Measurements from ENCODE around the gene CHAF1A. TPM values are rescaled to one million over a fixed set of nuclear protein-coding genes. Genes with fewer than 3 reads are reported as not detected.
A peak's percentile ranks its signal among the peaks of the same experiment; 100 is the strongest.

Gene CHAF1A
- total RNA-seq (1 to 10 TPM; 6.5 to 7.0 TPM), polyA plus RNA-seq (1 to 10 TPM; 5.2 to 9.3 TPM)
- long read RNA-seq, donor 1, partial matches to known transcripts, result 3 of 6 reads
- long read RNA-seq, donor 1, other reads (novel, unspliced or antisense), result 2 of 6 reads
- long read RNA-seq, donor 2, partial matches to known transcripts, result 6 of 7 reads
- long read RNA-seq, donor 2, other reads (novel, unspliced or antisense), result 0 of 7 reads

- Histone ChIP-seq H3K4me3 (ENCODE audit: low read length in 2 of 2) (peak within 1 kb of the TSS; percentile 24 to 40), H3K27ac (ENCODE audit: low read depth in 1 of 2, low read length in 2 of 2) (peak within 1 kb of the TSS in 1 of 2 donors; percentile 41), H3K27me3 (ENCODE audit: control insufficient read depth in 1 of 2, insufficient read depth in 2 of 2, low read length in 1 of 2) (no peaks in the 10 kb centered on the region), H3K9me3 (ENCODE audit: control insufficient read depth, low read length) (no peaks in the 10 kb centered on the region), H3K36me3 (ENCODE audit: control insufficient read depth in 1 of 2, insufficient read depth in 2 of 2, low read length in 1 of 2) (no peaks in the 10 kb centered on the region), H3K4me1 (ENCODE audit: control insufficient read depth in 1 of 2, insufficient read depth in 2 of 2, low read length in 2 of 2) (no peaks in the 10 kb centered on the region)
- DNase-seq, result peak; percentile 100
- WGBS, 2 donors, result 0 to 1% methylated on average over 57 to 84 of the region's 84 CpGs
- intact Hi-C loops (cut with DNase I), result loop anchor here (2.0 to 5.0 kb wide), 5 partner anchors 54 to 155 kb away; partner anchors contain the start of genes UBXN6 (in 2 of the 2), MPND (in 1 of the 2) and YJU2 (in 1 of the 2)
- ATAC-seq (ENCODE audit: low FRiP score), result peak; percentile 96
Measured at GRCh38 chr19:4402171-4403004, at the start of gene CHAF1A. Gene CHAF1A, plus strand, starts transcription at chr19:4402640. Its CDS starts 123 bp downstream, at chr19:4402763.

GRCh38 chr19:4352701-4353121 lies 49.7 kb upstream of the CHAF1A start:
- WGBS, 2 donors, result 34 to 40% methylated on average over 9 of the region's 9 CpGs
- Histone ChIP-seq H3K27me3 (ENCODE audit: control insufficient read depth in 1 of 2, insufficient read depth in 2 of 2, low read length in 1 of 2) (no peaks in the 10 kb centered on the region), H3K9me3 (ENCODE audit: control insufficient read depth, low read length) (no peaks in the 10 kb centered on the region), H3K36me3 (ENCODE audit: control insufficient read depth in 1 of 2, insufficient read depth in 2 of 2, low read length in 1 of 2) (no peaks in the 10 kb centered on the region), H3K27ac (ENCODE audit: low read depth in 1 of 2, low read length in 2 of 2) (no peak overlapping the region), H3K4me1 (ENCODE audit: control insufficient read depth in 1 of 2, insufficient read depth in 2 of 2, low read length in 2 of 2) (no peaks in the 10 kb centered on the region), H3K4me3 (ENCODE audit: low read length in 2 of 2) (no peak overlapping the region)
- DNase-seq (peak; percentile 66 to 80), ATAC-seq (ENCODE audit: low FRiP score) (peak; percentile 61)
- intact Hi-C loops (cut with DNase I), result no loop called here

GRCh38 chr19:4354282-4354681 lies 48.2 kb upstream of the CHAF1A start:
- Histone ChIP-seq H3K4me1 (ENCODE audit: control insufficient read depth in 1 of 2, insufficient read depth in 2 of 2, low read length in 2 of 2) (no peaks in the 10 kb centered on the region), H3K27ac (ENCODE audit: low read depth in 1 of 2, low read length in 2 of 2) (no peak overlapping the region), H3K27me3 (ENCODE audit: control insufficient read depth in 1 of 2, insufficient read depth in 2 of 2, low read length in 1 of 2) (no peaks in the 10 kb centered on the region), H3K4me3 (ENCODE audit: low read length in 2 of 2) (no peak overlapping the region), H3K36me3 (ENCODE audit: control insufficient read depth in 1 of 2, insufficient read depth in 2 of 2, low read length in 1 of 2) (no peaks in the 10 kb centered on the region), H3K9me3 (ENCODE audit: control insufficient read depth, low read length) (no peaks in the 10 kb centered on the region)
- WGBS, 2 donors, result 90% methylated on average over 12 of the region's 12 CpGs
- ATAC-seq (ENCODE audit: low FRiP score) (no peak), DNase-seq (no peak)
- intact Hi-C loops (cut with DNase I), result no loop called here

- no peak for ATAC-seq (ENCODE audit: low FRiP score)
- H3K36me3 ChIP-seq (ENCODE audit: control insufficient read depth in 1 of 2, insufficient read depth in 2 of 2, low read length in 1 of 2), result peaks cover 0 to 3% of the 10 kb centered on the region in 2 donors
- no peak overlapping the region for H3K27ac ChIP-seq (ENCODE audit: low read depth in 1 of 2, low read length in 2 of 2)
- no peak overlapping the region for H3K4me3 ChIP-seq (ENCODE audit: low read length in 2 of 2)
- intact Hi-C loops (cut with DNase I), result no loop called here
- DNase-seq, result no peak
- H3K27me3 ChIP-seq (ENCODE audit: control insufficient read depth in 1 of 2, insufficient read depth in 2 of 2, low read length in 1 of 2), result no peaks in the 10 kb centered on the region
- H3K4me1 ChIP-seq (ENCODE audit: control insufficient read depth in 1 of 2, insufficient read depth in 2 of 2, low read length in 2 of 2), result no peaks in the 10 kb centered on the region
- 77 to 83% methylated on average over 17 of the region's 17 CpGs for WGBS, 2 donors
- H3K9me3 ChIP-seq (ENCODE audit: control insufficient read depth, low read length), result no peaks in the 10 kb centered on the region
Measured at GRCh38 chr19:4354897-4355296, 47.5 kb upstream of the CHAF1A start.

GRCh38 chr19:4357095-4357797 lies 45.2 kb upstream of the CHAF1A start:
- Histone ChIP-seq H3K9me3 (ENCODE audit: control insufficient read depth, low read length) (no peaks in the 10 kb centered on the region), H3K36me3 (ENCODE audit: control insufficient read depth in 1 of 2, insufficient read depth in 2 of 2, low read length in 1 of 2) (peaks cover 0 to 3% of the 10 kb centered on the region in 2 donors), H3K4me3 (ENCODE audit: low read length in 2 of 2) (no peak overlapping the region), H3K4me1 (ENCODE audit: control insufficient read depth in 1 of 2, insufficient read depth in 2 of 2, low read length in 2 of 2) (no peaks in the 10 kb centered on the region), H3K27me3 (ENCODE audit: control insufficient read depth in 1 of 2, insufficient read depth in 2 of 2, low read length in 1 of 2) (no peaks in the 10 kb centered on the region), H3K27ac (ENCODE audit: low read depth in 1 of 2, low read length in 2 of 2) (no peak overlapping the region)
- DNase-seq (no peak), ATAC-seq (ENCODE audit: low FRiP score) (no peak)
- 77 to 79% methylated on average over 22 to 23 of the region's 23 CpGs for WGBS, 2 donors
- intact Hi-C loops (cut with DNase I), result no loop called here

- ATAC-seq (ENCODE audit: low FRiP score) (no peak), DNase-seq (no peak)
- Histone ChIP-seq H3K27ac (ENCODE audit: low read depth in 1 of 2, low read length in 2 of 2) (no peak overlapping the region), H3K4me1 (ENCODE audit: control insufficient read depth in 1 of 2, insufficient read depth in 2 of 2, low read length in 2 of 2) (no peaks in the 10 kb centered on the region), H3K36me3 (ENCODE audit: control insufficient read depth in 1 of 2, insufficient read depth in 2 of 2, low read length in 1 of 2) (peaks cover 0 to 3% of the 10 kb centered on the region in 2 donors), H3K27me3 (ENCODE audit: control insufficient read depth in 1 of 2, insufficient read depth in 2 of 2, low read length in 1 of 2) (no peaks in the 10 kb centered on the region), H3K4me3 (ENCODE audit: low read length in 2 of 2) (no peak overlapping the region), H3K9me3 (ENCODE audit: control insufficient read depth, low read length) (no peaks in the 10 kb centered on the region)
- intact Hi-C loops (cut with DNase I), result no loop called here
- WGBS, 2 donors, result 85% methylated on average over 16 of the region's 16 CpGs
Measured at GRCh38 chr19:4357921-4358326, 44.5 kb upstream of the CHAF1A start.

- Histone ChIP-seq H3K27me3 (ENCODE audit: control insufficient read depth in 1 of 2, insufficient read depth in 2 of 2, low read length in 1 of 2) (no peaks in the 10 kb centered on the region), H3K9me3 (ENCODE audit: control insufficient read depth, low read length) (no peaks in the 10 kb centered on the region), H3K27ac (ENCODE audit: low read depth in 1 of 2, low read length in 2 of 2) (no peak overlapping the region), H3K36me3 (ENCODE audit: control insufficient read depth in 1 of 2, insufficient read depth in 2 of 2, low read length in 1 of 2) (peaks cover 0 to 5% of the 10 kb centered on the region in 2 donors), H3K4me3 (ENCODE audit: low read length in 2 of 2) (no peak overlapping the region), H3K4me1 (ENCODE audit: control insufficient read depth in 1 of 2, insufficient read depth in 2 of 2, low read length in 2 of 2) (no peaks in the 10 kb centered on the region)
- 85 to 87% methylated on average over 24 to 25 of the region's 25 CpGs for WGBS, 2 donors
- ATAC-seq (ENCODE audit: low FRiP score), result no peak
- intact Hi-C loops (cut with DNase I), result no loop called here
- no peak for DNase-seq
Measured at GRCh38 chr19:4358709-4359626, 43.5 kb upstream of the CHAF1A start.

GRCh38 chr19:4359627-4360000 lies 42.8 kb upstream of the CHAF1A start:
- ATAC-seq (ENCODE audit: low FRiP score), result no peak
- 78 to 79% methylated on average over 13 of the region's 13 CpGs for WGBS, 2 donors
- no peak overlapping the region for H3K27ac ChIP-seq (ENCODE audit: low read depth in 1 of 2, low read length in 2 of 2)

More at GRCh38 chr19:4359627-4360000, 42.8 kb upstream of the CHAF1A start:
- intact Hi-C loops (cut with DNase I), result no loop called here
- no peaks in the 10 kb centered on the region for H3K4me1 ChIP-seq (ENCODE audit: control insufficient read depth in 1 of 2, insufficient read depth in 2 of 2, low read length in 2 of 2)
- peaks cover 0 to 5% of the 10 kb centered on the region in 2 donors for H3K36me3 ChIP-seq (ENCODE audit: control insufficient read depth in 1 of 2, insufficient read depth in 2 of 2, low read length in 1 of 2)
- no peak for DNase-seq
- H3K4me3 ChIP-seq (ENCODE audit: low read length in 2 of 2), result no peak overlapping the region
- H3K27me3 ChIP-seq (ENCODE audit: control insufficient read depth in 1 of 2, insufficient read depth in 2 of 2, low read length in 1 of 2), result no peaks in the 10 kb centered on the region
- no peaks in the 10 kb centered on the region for H3K9me3 ChIP-seq (ENCODE audit: control insufficient read depth, low read length)

All from aorta (tissue), 5 donors.